Gastrocnemius medialis (tissue), 4 donors: Measurements from ENCODE around the gene TNFAIP8.

ENCODE experiments used
- CTCF ChIP-seq, 5 experiments: fragments of 450-650 bp in 3 of 5; fragments of 200-600 bp in 2 of 5; sonication (generic) in 2 of 5; IDR thresholded peaks in 4 of 5; conservative IDR thresholded peaks in 1 of 5; 1 replicate in 4 of 5; 2 replicates in 1 of 5; pipeline ENCODE4 v1.5.1; 2016 to 2019; ENCODE audit warnings: antibody characterized with exemption in 5 of 5, mild to moderate bottlenecking in 3 of 5, moderate library complexity in 3 of 5
- POLR2A ChIP-seq, 2 donors: fragments of 450-650 bp; IDR thresholded peaks; one replicate each; pipeline ENCODE4 v1.6.1; 2017; ENCODE audit warnings: antibody characterized with exemption in 2 of 2, mild to moderate bottlenecking in 2 of 2, moderate library complexity in 2 of 2

GRCh38 chr5:119316906-119317305 is 38.9 kb upstream of the TNFAIP8 start:
- no peak for TF ChIP-seq CTCF (IDR thresholded peaks at IDR 0.05 in 4 of 5, conservative IDR thresholded peaks at IDR 0.05 in 1 of 5)
- no peak for TF ChIP-seq POLR2A (IDR thresholded peaks at IDR 0.05)
